Sigmoid colon (tissue), 4 donors: ENCODE data around the gene RUNDC1.

Source experiments
- CTCF ChIP-seq, 4 experiments: fragments of 450-650 bp in 3 of 4; fragments of 200-600 bp in 1 of 4; IDR thresholded peaks; one replicate each; pipeline ENCODE4 v1.5.1; 2016 to 2019; ENCODE audit warnings: antibody characterized with exemption in 4 of 4, mild to moderate bottlenecking in 3 of 4, moderate library complexity in 2 of 4
- EP300 ChIP-seq, 4 donors: sonication (generic); formaldehyde crosslinking; IDR thresholded peaks; one replicate each; pipeline ENCODE4 v1.6.1; 2017; ENCODE audit warnings: antibody characterized with exemption in 4 of 4
- POLR2A ChIP-seq, 2 donors: fragments of 450-650 bp; IDR thresholded peaks; one replicate each; pipeline ENCODE4 v1.6.1; 2016; ENCODE audit warnings: antibody characterized with exemption in 2 of 2, mild to moderate bottlenecking in 2 of 2, moderate library complexity in 2 of 2
- POLR2AphosphoS5 ChIP-seq, 4 donors: sonication (generic); formaldehyde crosslinking; IDR thresholded peaks; one replicate each; pipeline ENCODE4 v1.6.1; 2017; ENCODE audit warnings: antibody characterized with exemption in 4 of 4

GRCh38 chr17:42989141-42989540 lies 8.8 kb downstream of the RUNDC1 start:
- TF ChIP-seq POLR2A (IDR thresholded peaks at IDR 0.05), result no peak
- TF ChIP-seq CTCF (IDR thresholded peaks at IDR 0.05), result no peak
- no peak for TF ChIP-seq POLR2AphosphoS5 (IDR thresholded peaks at IDR 0.05)
- TF ChIP-seq EP300 (IDR thresholded peaks at IDR 0.05), result no peak
